ENCODE results near the gene HDGFL2.
"Not testable (repeated sequence)": the region's sequence is repeated elsewhere in the genome, so short reads cannot be mapped to it uniquely, and the experiment has no call there.

The HDGFL2 gene

DNA sequence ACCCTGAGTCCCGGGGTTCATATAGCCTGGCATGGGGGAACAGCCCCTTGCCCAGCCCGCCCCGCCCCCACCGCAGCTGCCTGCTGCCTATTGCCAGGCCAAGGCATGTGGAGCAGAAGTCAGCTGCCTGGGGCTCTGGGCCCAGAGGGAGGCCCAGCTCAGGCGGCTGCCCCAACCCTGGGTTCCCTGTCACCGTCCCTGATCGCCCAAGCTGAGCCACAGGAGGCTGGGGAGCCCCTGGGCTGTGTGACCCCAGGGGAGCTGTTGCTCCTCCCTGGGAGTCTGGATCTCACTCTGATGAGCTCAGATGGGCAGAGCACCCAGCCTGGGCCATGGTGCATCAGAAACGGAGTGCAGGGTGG, 44.8 kb downstream of the HDGFL2 start:
- no peak for DNase-seq (ENCODE audit: low read depth)

DNA sequence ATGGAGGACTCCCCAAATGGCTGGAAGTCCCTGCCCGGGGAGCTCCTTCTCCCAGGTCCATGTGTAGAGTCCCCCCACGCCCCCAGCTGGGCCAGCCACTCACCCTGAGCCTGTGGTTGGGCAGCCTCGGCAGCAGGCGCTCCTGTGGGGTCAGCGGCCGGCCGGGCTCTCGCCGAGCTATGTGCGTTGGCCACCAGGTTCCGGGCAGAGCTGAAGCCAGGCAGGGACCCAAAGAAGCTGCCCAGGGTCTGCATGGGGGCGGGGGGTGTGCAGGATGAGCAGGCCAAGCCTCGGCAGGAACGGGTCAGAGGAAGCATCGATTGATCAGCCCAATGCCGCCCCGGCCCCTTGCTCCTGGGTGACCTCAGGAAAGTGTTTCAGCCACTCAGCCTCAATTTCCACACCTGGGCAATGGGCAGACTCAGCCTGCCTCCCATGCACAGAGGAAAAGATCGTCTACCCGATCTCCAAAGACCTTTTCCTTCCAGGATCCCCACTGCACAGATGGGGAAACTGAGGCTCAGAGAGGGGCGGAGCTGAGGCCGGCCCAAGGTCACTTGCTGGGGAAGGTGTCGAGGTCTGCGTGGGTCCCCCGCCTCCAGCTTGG, 45.5 kb downstream of the HDGFL2 start:
- DNase-seq (ENCODE audit: low read depth): no peak

DNA sequence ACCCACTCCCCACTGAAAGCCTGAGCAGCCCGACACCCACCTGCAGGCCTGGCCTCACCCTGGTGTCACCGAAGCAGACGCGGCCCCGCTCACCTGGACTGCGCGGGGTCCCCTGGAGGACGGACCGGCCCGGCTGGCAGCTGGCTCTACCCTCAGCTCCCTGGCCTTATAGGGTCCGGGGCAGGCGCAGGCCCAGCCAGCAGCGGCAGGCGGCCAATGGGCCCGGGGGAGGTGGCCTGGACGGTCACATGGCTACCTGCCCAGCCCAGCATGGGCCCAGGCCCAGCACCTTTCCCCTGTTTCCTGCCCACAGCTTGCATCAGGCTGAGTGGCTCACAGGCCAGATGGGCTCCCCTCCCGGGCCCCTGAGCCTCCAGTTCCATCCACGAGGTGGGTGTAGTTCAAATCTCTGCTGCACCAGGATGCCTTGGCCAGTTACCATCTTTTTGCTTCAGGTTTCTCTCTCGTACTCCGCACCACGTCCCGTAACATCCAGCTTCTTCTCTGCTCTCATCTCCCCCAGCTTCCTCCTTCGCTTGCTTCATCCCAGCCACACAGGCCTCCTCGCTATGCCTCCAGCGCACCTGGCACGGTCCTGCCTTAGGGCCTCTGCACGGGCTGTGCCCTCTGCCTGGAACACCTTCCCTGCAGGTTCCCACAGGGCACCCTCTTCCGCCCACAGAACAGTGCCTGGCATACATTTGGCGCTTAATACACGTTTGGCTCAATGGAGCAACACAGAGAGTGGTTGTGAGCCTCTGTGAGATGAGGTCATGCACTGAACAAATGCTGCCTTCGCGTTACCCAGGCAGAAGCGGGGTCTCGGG, 46.5 kb downstream of the HDGFL2 start, which contains the start of gene PLIN4:
TSS of gene PLIN4 (minus strand) at position 142 of the 827 bp plus-strand sequence. CDS start 214 bp downstream, outside the sequence.
- no peak for DNase-seq (ENCODE audit: low read depth)

DNA sequence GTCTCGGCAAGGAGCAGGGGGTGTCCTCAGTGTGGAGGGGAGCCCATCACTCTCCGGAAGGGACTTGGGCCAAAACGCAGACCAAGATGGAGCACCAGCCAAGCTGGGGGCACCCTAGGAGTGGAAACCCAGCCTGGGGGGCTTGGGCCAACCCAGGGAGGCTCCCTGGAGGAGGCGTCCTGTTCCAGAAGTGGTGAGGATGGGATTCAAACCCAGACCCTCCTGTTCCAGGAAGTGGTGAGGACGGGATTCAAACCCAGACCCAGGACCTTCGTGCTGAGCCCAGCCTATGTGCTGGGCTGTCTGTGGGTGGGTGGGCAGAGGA, 47.0 kb downstream of the HDGFL2 start:
- no peak for DNase-seq (ENCODE audit: low read depth)

DNA sequence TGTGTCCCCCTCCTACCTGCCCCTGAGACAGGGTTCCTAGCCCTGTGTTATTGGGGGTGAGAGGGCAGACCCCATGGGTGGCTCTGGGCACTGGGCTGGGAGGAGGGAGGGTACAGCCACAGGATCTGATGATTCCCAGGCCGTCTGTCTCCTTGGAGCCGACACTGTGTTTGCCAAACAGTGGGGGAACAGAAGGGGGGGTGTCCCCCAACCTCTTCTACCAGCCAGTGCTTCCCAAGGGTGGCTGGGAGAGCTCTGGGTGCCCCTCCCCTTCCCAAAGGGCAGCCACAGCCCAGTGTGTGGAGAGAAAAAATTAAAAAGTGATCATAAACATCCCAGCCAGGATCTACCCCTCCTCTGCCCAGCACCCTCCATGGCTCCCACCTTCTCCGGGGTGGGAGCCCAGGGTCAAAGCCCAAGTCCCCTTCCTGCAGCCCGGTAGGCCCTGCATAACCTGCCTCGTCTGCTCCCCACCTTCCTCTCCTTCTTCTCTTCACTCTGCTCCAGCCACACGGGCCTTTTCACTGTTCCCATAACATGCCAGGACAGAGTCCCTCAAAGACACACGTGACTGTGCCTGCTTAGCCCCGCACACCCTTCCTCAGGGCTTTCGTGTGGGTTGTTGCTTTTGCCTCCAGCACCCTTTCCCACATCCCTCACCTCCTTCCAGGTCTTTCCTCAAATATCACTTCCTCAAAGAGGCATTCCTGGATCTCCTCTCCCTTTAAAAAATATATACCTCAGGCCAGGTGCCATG, 47.6 kb downstream of the HDGFL2 start:
- DNase-seq (ENCODE audit: low read depth): no peak

DNA sequence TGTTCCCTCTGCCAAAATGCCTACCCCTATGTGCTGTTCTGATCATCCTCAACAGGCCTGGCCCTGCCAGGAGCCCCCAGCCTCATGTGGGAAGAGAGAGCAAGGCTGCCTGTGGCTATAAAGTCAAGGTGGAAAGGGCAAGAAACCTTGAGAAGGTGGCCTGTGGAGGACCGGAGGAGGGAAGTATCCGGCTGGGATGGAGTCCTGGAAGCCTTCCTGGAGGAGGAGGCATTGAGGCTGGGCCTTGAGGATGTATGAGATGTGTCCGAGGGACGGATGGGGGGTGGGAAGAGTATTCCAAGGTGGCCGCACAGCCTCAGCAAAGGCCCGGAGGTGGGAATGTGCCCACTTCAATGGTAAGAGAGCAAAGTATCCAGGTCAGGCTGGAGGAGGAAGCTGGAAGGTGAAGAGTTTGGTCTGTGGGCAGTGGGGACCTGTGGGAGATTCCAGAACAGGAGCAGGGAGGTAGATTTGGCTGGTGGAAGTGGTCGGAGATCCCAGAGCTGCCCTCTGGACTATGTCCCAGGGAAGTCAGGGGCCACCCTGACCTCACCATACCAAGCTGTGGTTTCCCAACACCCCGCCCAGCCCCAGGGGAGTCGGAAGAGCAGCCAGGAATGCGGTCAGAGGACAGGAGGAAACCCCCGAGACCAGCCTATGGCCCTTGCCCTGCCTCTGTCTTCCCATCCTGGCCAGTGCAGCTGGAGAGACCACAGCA, 49.2 kb downstream of the HDGFL2 start:
- no peak for DNase-seq (ENCODE audit: low read depth)

DNA sequence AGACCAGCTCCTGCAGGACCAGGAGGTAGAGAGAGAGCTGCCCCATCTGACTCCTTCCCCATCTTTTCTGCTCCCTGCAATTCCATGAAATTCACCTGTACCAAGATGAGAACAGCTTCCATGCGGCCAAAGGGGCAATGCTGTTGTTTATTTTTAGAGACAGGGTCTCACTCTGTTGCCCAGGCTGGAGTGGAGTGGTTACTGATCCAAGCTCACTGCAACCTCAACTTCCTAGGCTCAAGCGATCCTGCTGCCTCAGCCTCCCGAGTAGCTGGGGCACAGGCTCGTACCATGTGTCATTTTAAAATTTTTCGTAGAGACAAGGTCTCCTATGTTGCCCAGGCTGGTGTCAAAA, 49.8 kb downstream of the HDGFL2 start:
- no peak for DNase-seq (ENCODE audit: low read depth)

DNA sequence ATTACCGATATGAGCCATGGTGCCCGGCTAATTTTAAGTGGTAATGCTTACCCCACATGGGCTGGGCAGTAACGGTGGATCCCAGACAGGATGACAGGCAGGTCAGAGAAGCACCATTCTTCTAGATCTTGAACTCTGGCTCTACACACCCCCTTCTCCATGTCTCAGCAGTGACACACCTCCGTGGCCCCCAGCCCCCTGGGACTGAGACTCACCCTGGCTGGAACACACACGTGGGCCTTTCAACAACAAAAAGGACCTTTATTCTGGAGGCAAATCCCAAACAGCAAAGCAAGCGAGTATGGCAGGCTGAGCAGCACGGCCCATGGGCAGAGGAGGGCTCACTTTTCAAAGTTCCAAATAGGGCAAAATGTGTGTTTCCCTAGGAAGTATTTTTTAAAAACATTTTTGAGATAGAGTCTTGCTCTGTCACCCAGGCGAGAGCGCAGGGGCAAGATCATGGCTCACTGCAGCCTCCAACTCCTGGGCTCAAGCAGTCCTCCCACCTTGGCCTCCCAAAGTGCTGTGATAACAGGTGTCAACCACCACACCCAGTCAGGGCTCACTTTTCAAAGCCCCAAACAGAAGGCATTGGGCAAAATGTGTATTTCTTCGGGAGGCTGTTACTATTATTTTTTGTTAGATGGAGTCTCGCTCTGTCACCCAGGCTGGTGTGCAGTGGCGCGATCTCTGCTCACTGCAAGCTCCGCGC, 50.4 kb downstream of the HDGFL2 start:
- no peak for DNase-seq (ENCODE audit: low read depth)

DNA sequence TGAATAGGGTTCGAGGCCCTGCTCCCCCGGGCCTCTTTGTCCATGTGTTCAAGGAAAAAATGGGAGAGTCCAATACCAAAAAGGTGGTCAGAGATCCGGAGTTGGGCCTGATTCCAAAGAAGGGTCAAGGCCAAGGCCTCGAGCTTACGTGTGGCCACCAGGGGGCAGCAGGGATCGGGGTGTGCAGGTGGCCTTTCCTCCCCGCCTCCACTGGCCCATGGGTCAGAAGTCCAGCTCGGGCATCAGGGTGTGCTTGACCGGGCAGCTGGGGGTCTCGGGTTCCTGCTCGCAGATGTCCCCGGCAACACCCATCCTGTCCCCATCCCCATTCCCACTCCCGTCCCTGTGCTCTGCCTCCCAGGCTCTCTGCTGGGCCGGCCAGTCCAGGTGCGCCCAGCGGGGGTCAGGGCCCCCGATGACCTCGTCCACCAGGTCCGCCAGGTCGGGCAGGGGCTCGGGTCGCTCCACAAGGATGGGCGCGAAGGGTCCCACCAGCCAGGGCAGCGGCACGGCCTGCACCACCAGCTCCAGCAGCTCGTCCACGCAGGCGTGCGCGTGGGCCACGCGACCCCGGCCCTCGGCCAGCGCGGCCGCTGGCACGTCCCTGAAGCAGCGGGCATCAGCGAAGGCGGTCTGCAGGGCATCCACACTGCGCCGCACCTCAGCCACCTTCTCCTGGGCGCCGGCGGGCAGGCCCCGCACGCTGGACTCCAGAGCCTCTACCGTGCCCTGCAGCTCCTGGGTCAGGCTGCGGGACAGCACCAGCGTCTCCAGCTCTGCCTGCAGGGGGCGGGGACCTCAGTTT, 51.4 kb downstream of the HDGFL2 start:
- DNase-seq (ENCODE audit: low read depth): no peak

DNA sequence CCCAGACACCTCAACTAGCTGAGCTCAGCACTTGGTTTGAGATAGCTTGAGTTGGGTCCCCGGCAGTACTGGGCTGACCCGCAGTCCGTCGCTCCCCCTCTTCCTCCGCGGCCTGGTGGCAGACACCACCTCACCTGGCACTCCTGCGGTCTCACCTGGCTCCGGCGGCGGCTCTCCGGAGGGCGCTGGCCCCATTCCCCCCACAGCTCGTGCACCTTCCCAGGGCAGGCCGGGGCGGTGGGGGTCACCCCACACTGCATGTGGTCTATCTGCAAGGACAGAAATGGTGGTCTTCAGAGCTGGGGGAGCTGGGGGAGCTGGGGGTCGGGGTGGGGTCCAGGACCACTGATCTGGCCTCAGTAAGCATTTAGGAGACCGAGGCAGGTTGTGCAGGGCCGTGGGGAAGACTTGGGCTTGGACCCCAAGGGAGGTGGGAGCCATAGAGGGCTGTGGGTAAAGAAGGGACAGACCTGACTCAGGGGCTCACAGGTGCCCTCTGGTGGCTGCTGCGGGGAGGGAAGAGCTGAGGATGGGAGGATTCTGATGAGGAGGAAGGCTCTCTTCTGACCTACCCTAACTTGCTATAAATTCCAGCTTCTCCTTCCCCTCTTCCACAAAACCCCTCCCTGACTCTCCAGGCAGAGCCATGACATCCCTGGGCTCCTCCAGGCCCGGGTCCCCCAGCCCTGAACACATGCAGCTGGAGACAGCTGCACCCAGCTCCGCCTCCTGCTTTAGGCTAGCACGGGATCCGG, 52.9 kb downstream of the HDGFL2 start:
- no peak for DNase-seq (ENCODE audit: low read depth)

DNA sequence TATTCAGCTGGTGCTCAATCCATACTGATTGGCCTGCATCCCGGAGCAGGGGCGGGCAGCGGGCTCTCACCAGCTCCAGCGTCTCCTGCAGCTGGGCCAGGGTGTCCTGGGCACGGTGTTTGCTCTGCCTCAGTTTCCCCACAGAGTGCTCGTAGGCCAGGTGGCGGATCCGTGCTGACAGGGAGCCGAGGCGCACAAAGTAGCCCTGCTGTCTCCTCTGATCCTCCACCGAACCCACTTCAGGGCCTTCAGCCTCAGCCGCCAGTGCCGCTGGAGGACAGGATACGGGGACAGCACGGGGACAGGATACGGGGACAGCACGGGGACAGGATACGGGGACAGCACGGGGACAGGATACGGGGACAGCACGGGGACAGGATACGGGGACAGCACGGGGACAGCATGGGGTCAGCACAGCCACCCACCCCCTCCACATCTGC, 53.5 kb downstream of the HDGFL2 start:
- no peak for DNase-seq (ENCODE audit: low read depth)

DNA sequence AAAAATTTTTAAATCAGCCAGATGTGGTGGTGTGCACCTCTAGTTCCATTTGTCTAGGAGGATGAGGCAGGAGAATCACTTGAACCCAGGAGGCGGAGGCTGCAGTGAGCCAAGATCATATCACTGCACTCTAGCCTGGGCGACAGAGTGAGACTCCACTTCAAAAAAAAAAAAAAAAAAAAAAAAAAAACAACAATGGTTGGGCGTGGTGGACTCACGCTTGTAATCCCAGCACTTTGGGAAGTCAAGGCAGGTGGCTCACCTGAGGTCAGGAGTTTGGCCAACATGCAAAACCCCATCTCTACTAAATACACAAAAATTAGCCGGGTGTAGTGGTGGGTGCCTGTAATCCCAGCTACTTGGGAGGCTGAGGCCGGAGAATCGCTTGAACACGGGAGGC, 55.3 kb downstream of the HDGFL2 start:
- DNase-seq (ENCODE audit: low read depth): not testable (repeated sequence)

DNA sequence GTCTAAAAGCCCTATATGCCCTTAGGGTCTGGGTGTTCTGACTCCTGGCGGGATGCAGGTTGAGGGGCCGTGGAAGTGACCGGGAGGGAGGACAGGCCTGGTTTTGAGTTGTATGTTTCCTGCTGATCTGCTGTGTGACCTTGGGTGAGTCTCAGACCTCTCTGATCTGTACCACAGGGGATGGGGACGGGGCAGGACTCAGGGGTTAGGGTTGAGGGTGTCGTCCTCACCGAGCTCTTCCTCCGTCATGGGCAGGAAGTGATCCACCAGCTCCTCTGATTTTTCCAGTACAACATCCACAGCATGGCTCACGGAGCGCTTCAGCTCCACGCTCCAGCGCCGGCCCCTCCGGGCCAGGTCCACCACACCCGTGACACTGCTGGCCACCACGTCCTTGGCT, 56.7 kb downstream of the HDGFL2 start:
- no peak for DNase-seq (ENCODE audit: low read depth)

DNA sequence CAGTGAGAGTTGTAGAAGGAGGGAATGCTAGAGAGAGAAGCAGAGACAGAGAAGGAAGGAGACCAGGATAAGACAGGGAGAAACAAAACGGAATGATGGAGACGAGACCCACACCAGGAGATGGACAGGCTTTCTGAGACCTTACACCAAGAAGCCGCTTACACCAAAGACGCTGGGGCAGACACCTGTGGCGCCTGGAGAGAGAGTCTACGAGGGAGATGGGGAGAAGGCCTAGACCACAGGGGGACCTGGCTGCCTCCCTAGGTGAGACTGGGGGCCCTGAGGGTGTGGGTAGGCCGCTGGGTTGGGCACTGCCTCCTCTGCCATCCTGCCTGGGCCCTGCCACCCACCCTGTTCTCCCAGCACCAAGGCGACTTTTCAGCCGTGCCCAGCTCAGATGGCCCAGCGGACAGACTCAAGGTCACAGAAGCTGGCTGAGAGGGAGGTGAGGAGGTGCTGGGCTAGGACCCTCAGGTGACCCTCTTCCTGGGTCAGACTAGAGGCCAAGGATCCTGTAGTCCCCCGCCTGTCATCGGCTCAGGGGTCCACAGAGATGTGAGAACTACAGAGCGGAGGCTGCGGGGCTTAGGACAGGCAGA, 57.9 kb downstream of the HDGFL2 start:
- no peak for DNase-seq (ENCODE audit: low read depth)

DNA sequence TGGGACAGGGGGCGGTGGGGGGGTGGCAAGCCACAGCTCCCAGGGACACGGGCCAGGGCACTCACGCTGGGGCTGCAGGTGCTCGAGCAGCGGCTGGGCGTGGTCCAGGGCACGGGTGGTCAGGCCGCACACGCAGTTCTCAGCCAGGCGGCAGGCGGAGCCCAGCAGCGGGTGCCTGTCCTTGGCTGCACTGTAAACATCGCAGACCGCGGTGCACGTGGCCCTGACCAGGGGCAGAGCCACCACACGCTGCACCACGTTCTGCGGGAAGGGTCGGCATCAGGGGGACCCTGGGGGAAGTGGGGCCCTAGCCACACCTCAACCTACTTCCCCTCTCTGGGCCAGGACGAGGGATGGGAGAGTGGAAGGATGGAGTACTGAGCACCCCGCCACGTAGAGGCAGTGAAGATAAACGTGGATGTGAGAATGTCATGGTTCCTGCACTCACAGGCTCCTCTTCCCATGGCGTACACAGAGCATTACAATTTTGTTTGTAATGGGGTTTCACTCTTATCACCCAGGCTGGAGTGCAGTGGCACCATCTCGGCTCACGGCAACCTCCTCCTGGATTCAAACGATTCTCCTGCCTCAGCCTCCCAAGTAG, 59.6 kb downstream of the HDGFL2 start:
- no peak for DNase-seq (ENCODE audit: low read depth)

DNA sequence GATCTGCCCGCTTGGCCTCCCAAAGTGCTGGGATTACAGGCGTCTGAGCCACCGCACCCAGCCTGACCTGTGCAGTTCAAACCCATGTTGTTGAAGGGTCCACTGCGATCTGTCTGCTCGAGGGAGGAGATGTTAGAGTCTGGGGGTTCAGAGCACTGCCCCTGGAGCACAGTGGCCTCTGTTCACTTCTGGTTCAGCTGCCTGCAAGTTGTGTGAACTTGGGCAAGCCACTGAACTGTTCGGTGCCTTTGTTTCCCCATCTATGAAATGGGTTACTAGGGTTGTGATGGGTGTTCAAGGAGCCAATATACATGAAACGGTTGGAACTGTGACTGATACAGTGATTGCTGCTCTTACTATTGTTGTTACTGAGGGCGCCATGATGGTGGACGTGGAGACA, 61.2 kb downstream of the HDGFL2 start:
- no peak for DNase-seq (ENCODE audit: low read depth)

DNA sequence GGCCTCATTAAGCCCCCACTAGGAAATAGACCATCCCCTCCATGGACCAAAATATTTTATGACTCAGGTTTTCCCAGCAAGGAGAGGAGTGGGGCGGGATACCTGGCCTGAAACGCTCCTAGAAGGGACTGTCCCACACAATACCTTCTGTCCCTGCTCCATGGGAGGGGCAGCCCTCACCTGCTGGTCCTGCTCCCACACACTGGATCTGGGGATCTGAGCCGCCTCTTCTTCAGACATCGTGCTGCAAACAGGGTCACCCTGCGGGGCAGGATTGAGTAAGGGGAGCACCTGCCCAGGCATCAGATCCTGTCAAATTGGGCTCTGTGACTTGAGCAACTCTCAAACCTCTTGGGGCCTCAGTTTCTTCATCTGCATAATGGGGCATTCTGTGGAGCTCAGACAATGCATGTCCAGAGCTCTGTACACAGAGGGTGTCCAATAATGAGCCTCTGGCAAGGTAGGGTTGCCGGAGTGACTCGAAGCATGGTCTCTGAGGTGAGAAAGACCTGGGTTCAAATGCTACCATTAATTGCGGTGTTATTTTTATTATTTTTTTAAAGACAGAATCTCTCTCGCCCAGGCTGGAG, 61.8 kb downstream of the HDGFL2 start:
- no peak for DNase-seq (ENCODE audit: low read depth)

DNA sequence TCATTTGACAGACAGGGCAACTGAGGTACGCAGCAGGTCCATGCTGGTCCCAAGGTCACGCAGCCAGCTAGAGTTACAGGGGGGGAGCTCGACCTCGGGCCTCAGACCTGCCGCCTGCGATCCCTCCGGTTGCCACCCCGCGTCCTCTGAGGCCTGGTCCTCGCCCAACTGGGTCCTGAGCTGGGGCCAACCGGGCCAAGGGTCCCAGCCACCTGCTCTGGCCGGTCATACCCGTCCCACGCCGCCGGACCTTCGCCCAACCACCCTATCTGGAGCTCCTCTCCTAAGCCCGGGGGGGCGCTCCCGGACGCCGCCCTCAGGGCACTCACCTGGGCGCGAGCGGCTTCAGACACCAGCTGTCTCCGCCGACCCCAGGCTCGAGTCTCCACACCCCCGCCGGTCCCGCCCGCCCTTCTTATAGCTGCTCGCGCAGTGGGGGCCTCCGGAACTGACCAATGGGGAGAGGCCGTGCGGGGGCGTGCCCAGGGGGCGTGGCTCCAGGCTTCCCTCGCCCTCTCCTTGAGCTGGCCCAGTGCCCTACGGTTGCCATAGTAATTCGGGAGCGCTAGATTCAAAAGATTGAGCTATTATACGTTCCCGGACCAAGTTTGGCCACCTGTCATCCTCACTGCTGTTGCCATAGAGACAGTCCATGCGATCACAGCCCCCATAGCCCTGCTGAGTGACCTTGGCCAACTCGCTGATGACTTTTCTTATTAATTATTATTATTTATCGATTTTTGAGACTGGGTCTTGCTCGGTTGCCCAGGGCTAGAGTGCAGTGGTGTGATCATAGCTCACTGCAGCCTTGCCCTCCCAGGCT, 63.0 kb downstream of the HDGFL2 start, which contains the start of gene PLIN5:
TSS of gene PLIN5 (minus strand) at position 389 of the 823 bp plus-strand sequence. CDS start 1,150 bp downstream, outside the sequence.
- no peak for DNase-seq (ENCODE audit: low read depth)
